Thymus (tissue), 11 donors: Measurements from ENCODE around the gene SLX9. TPM values are rescaled to one million over a fixed set of nuclear protein-coding genes. Genes with fewer than 3 reads are reported as not detected.

Source experiments
- DNase-seq, 9 donors: peaks; one replicate each; pipeline ENCODE4 v3.0.0-alpha.2; 2013; ENCODE audit warnings: low spot score in 9 of 9, low read depth in 6 of 9, missing footprints in 1 of 9
- H3K27ac ChIP-seq, 2 donors: one replicate each; pipeline ENCODE4 v1.5.1; 2013; ENCODE audit warnings: control low read depth in 1 of 2, low read depth in 1 of 2, low read length in 1 of 2, mild to moderate bottlenecking in 1 of 2, moderate library complexity in 1 of 2
- H3K27me3 ChIP-seq, 2 donors: one replicate each; pipeline ENCODE4 v1.5.1; 2013; ENCODE audit warnings: low read length in 1 of 2; ENCODE audit not compliant: control insufficient read depth in 2 of 2, insufficient read depth in 1 of 2
- H3K36me3 ChIP-seq, 2 donors: one replicate each; pipeline ENCODE4 v1.5.1; 2013; ENCODE audit warnings: low read length in 1 of 2, mild to moderate bottlenecking in 1 of 2, moderate library complexity in 1 of 2; ENCODE audit not compliant: control insufficient read depth in 2 of 2, insufficient read depth in 2 of 2
- H3K4me1 ChIP-seq, 2 donors: one replicate each; pipeline ENCODE4 v1.5.1; 2013; ENCODE audit warnings: low read length in 2 of 2; ENCODE audit not compliant: control insufficient read depth in 2 of 2, insufficient read depth in 2 of 2
- H3K4me3 ChIP-seq, 2 donors: one replicate each; pipeline ENCODE4 v1.5.1; 2013; ENCODE audit warnings: low read length in 2 of 2, control low read depth in 1 of 2, mild to moderate bottlenecking in 1 of 2
- H3K9me3 ChIP-seq, 2 donors: one replicate each; pipeline ENCODE4 v1.5.1; 2013; ENCODE audit warnings: low read length in 1 of 2, mild to moderate bottlenecking in 1 of 2; ENCODE audit not compliant: control insufficient read depth in 2 of 2, insufficient read depth in 1 of 2
- WGBS: extraction: QIAGEN DNeasy Blood & Tissue Kit; methylation state at CpG from one replicate; pipeline ENCODE4 v1.1.7; 2013; 5-methylcytosine and 5-hydroxymethylcytosine counted together
- polyA plus RNA-seq: library from polyadenylated mRNA; stranded (reverse); fragments of 200-250 nt; gene quantifications from one replicate; pipeline ENCODE4 v1.2.3, GENCODE V29; 2013
- total RNA-seq: library from RNA; stranded (reverse); fragments of 120-200 nt; gene quantifications from one replicate; pipeline ENCODE4 v1.2.4, GENCODE V29; 2013
- donor health status: healthy.

Gene SLX9
- total and polyA plus RNA-seq, 2 donors, result 28.4 to 29.0 TPM

GRCh38 chr21:45009616-45010015 lies 69.8 kb downstream of the SLX9 start:
- Histone ChIP-seq H3K36me3 (no peaks in the 10 kb centered on the region), H3K27me3 (peaks cover 0 to 24% of the 10 kb centered on the region in 2 donors), H3K9me3 (no peaks in the 10 kb centered on the region), H3K27ac (no peak overlapping the region), H3K4me1 (peaks cover 0 to 9% of the 10 kb centered on the region in 2 donors), H3K4me3 (no peak overlapping the region)
- 91% methylated on average over 5 of the region's 5 CpGs for WGBS
- no peak for DNase-seq

GRCh38 chr21:45010096-45010495 lies 70.3 kb downstream of the SLX9 start:
- no peak for DNase-seq
- Histone ChIP-seq H3K4me1 (peaks cover 0 to 9% of the 10 kb centered on the region in 2 donors), H3K36me3 (no peaks in the 10 kb centered on the region), H3K27me3 (peaks cover 0 to 29% of the 10 kb centered on the region in 2 donors), H3K9me3 (no peaks in the 10 kb centered on the region), H3K27ac (no peak overlapping the region), H3K4me3 (no peak overlapping the region)
- 80% methylated on average over 3 of the region's 3 CpGs for WGBS

DNA sequence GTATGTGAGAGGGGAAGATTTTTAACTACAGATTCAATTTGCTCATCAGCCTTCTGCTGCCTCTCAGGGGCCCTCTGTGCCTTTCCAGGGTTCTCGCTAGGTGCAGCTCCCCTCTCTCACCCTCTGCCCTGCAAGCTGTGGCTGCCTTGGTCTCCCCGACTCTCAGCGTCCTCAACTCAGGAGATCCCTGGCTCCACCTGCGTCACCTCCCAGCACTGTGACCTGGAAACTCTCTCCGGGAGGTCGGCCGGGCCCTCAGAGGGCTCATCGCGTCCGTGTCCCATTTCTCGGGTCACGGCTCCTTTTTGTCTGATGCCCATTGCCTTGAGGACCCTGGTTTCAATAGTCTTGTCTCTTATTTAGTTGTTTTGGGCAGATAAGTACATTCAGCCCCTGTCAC lies 71.0 kb downstream of the SLX9 start:
- H3K4me1 ChIP-seq, result peaks cover 0 to 9% of the 10 kb centered on the region in 2 donors
- no peak overlapping the region for H3K4me3 ChIP-seq
- DNase-seq, result no peak
- peaks cover 5 to 36% of the 10 kb centered on the region in 2 donors for H3K27me3 ChIP-seq
- 95% methylated on average over 12 of the region's 12 CpGs for WGBS
- no peaks in the 10 kb centered on the region for H3K9me3 ChIP-seq
- H3K36me3 ChIP-seq, result no peaks in the 10 kb centered on the region
- H3K27ac ChIP-seq, result no peak overlapping the region

GRCh38 chr21:45011426-45011825 lies 71.6 kb downstream of the SLX9 start:
- H3K27me3 ChIP-seq, result peaks cover 5 to 42% of the 10 kb centered on the region in 2 donors

DNA sequence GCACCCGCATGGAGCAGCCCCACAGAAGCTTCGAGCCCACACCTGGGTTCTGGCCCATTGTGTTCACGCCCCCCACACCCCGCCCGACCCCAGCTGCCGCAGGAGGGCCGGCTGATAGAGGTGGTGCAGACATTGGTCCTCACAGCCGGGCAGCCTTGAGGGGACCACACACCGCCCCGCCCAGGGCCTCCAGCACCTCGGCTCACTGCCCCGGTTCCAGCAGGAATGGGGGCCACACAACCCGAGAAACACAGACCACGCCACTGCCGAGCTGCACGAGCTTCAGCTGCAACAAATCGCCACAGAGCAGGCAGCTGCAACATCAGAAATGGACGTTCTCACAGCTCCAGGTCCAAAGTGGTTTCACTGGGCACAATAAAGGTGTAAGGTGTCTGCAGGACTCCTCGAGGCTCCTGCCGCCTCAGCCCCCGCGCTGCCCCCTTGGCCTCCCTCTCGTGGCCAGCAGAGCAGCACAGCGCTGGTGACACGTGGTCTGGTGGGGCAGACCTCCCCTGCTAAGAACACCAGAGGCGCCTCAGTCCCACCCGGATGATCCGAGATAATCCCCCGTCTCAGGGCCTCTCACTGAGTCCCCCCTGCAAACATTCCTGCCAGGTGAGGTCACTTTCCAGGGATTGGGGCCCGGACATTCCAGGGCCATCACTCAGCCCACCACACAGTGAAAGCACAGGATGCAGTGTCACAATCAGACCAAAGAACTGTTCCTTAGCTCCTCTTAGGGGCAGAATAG lies 72.3 kb downstream of the SLX9 start:
- H3K27me3 ChIP-seq, result peaks cover 11 to 49% of the 10 kb centered on the region in 2 donors
- no peak for DNase-seq
- peaks cover 0 to 9% of the 10 kb centered on the region in 2 donors for H3K4me1 ChIP-seq
- peak overlapping the region in 1 of 2 donors; percentile 60 for H3K27ac ChIP-seq
- H3K36me3 ChIP-seq, result no peaks in the 10 kb centered on the region
- no peak overlapping the region for H3K4me3 ChIP-seq
- 71% methylated on average over 30 of the region's 30 CpGs for WGBS
- no peaks in the 10 kb centered on the region for H3K9me3 ChIP-seq

More at GRCh38 chr21:45011426-45011825, 71.6 kb downstream of the SLX9 start:
- no peak overlapping the region for H3K27ac ChIP-seq
- H3K4me1 ChIP-seq, result peaks cover 0 to 9% of the 10 kb centered on the region in 2 donors
- H3K9me3 ChIP-seq, result no peaks in the 10 kb centered on the region
- no peaks in the 10 kb centered on the region for H3K36me3 ChIP-seq
- 96% methylated on average over 18 of the region's 18 CpGs for WGBS
- H3K4me3 ChIP-seq, result no peak overlapping the region
- no peak for DNase-seq

DNA sequence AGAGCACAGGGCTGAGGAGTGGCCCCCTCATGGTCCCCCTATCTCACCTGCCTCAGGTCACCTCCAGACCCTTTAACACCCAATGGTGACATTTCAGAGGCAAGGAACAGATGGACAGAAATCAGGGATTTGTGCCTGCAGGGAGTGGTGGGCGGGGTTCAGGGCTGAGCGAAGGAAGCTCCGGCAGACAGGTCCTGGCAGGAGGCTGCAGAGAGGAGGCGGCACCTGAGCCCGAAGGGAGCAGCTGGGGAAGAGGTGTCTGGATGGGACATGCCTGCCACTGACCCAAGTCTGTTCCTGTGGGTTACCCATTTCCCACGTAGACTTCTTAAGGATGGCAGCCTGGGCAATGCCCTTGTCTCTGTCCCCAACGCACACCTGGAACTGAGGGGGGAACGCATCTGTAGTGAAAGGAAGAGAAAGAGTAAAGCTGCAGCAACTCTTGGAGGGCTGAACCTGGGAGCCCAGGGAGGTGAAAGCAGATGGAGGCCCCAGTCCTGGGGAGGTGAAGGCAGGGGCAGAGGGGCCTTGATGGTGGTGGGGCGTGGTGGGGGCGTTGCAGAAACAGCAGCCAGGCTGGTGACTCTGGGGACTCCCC lies 72.9 kb downstream of the SLX9 start:
- H3K9me3 ChIP-seq, result no peaks in the 10 kb centered on the region
- peaks cover 18 to 55% of the 10 kb centered on the region in 2 donors for H3K27me3 ChIP-seq
- H3K27ac ChIP-seq, result peak overlapping the region in 1 of 2 donors; percentile 60
- 81% methylated on average over 10 of the region's 10 CpGs for WGBS
- peaks cover 0 to 9% of the 10 kb centered on the region in 2 donors for H3K4me1 ChIP-seq
- H3K36me3 ChIP-seq, result no peaks in the 10 kb centered on the region
- no peak for DNase-seq
- no peak overlapping the region for H3K4me3 ChIP-seq

DNA sequence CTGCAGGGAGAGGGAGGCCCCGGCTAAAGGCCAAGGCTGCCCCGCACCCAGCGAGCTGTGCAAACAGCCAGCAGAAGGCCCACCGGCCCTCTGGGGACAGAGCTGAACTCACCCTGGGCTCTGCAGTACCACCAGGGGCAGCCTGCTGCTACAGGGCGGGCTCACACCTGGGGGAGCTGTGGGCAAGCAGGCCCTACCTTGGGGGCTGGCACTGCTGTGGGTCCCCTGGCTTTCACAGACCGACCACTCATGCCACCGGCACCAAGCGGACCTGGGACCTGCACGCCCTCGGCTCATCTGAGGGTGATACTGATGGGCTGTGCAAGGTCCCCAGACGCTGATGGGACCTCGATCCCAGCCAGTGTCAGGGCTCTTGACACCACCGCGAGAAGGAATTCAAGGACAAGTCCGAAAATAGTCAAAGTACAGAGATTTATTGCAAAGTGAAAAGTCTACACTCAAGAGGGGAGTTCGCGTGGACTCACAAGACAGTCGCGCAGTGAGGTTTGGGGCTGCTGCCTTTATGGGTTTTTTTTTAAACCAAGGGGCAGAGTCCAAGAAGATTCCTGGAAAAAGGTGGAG lies 73.5 kb downstream of the SLX9 start:
- H3K4me1 ChIP-seq, result peaks cover 0 to 9% of the 10 kb centered on the region in 2 donors
- no peaks in the 10 kb centered on the region for H3K36me3 ChIP-seq
- no peak overlapping the region for H3K27ac ChIP-seq
- WGBS, result 93% methylated on average over 19 of the region's 19 CpGs
- DNase-seq, result no peak
- peaks cover 24 to 61% of the 10 kb centered on the region in 2 donors for H3K27me3 ChIP-seq
- H3K4me3 ChIP-seq, result no peak overlapping the region
- no peaks in the 10 kb centered on the region for H3K9me3 ChIP-seq

DNA sequence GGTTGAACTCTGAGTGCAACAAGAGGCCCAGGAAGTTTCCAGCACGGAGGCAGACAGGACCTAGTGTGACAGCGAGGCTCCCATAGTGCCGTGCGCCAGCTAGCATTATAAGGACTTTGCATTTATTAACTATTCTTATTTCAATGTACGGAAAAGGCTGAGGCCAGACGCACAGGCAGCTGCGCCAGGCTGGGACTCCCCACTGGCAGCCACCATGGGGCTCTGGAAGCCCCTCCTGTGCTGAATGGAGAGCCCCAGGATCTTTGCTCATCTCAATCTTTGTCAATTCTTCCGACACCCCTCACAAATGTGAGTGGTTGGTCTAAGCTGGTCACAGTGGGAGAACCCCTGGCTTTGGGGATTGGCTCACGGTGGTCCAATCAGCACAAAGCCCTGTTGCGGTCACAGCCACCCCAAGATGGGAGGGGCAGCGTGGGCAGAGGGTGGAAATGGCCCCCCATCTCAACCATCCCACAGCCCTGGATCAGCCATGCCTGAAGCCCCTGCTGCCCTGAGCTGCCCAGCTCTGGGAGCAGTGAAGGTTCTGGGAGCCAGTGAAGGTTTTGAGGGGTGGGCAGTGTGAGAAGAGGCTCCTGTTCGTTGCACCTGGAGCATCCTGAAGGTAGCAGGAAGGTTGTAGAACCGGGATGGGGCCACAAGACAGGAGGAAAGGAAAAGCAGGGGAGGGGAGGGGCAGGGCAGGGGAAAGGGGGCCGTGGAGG lies 75.1 kb downstream of the SLX9 start:
- Histone ChIP-seq H3K27ac (no peak overlapping the region), H3K9me3 (no peaks in the 10 kb centered on the region), H3K4me3 (no peak overlapping the region), H3K27me3 (peaks cover 38 to 72% of the 10 kb centered on the region in 2 donors), H3K4me1 (peaks cover 0 to 9% of the 10 kb centered on the region in 2 donors), H3K36me3 (no peaks in the 10 kb centered on the region)
- WGBS, result 88% methylated on average over 14 of the region's 14 CpGs
- no peak for DNase-seq
